Hepatocyte (in vitro differentiated cells): ENCODE data around the gene ANKS1B.

Experiments used
- CTCF ChIP-seq: fragments of 200-600 bp; sonication (generic); IDR thresholded peaks from 2 replicates; pipeline ENCODE4 v1.5.1; 2016; ENCODE audit warnings: antibody characterized with exemption, mild to moderate bottlenecking; ENCODE audit not compliant: poor library complexity
- EZH2 ChIP-seq: fragments of 200-600 bp; sonication (generic); IDR thresholded peaks from 2 replicates; pipeline ENCODE4 v1.6.1; 2016; ENCODE audit warnings: antibody characterized with exemption, mild to moderate bottlenecking, borderline replicate concordance

GRCh38 chr12:99611117-99611516 lies 373.6 kb downstream of the ANKS1B start:
- TF ChIP-seq CTCF (no peak), EZH2 (no peak)
